AG10803 (cell line): ENCODE data around the gene EXOC4.
A peak's percentile ranks its signal among the peaks of the same experiment; 100 is the strongest.

Experiments used
- DNase-seq: peaks from one replicate; pipeline ENCODE4 v3.0.0; 2010; ENCODE audit warnings: low read depth
- H3K4me3 ChIP-seq: 2 replicates; pipeline ENCODE4 v1.5.1; 2011; ENCODE audit warnings: mild to moderate bottlenecking, low read length, control low read depth
- CTCF ChIP-seq: conservative IDR thresholded peaks from 2 replicates; pipeline ENCODE4 v1.5.1; 2011; ENCODE audit warnings: mild to moderate bottlenecking, low read length, control low read depth, inconsistent platforms

Gene EXOC4

DNA sequence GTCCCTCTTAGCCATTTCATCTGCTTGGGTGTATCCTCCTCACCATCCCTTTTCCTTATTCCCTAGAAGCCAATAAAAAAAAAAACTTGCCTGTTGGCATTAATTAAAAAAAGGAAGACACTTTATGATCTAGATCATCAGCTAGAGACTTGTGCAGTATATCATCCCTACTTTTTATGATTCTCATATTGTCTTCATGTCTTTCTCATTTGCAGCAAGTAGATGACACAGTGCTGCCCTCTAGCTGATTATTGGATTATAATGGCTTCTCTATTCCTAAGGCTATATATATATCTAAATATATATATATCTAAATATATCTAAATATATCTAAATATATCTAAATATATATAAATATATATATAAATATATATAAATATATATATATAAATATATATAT, 601.9 kb downstream of the EXOC4 start:
- peak; percentile 62 for TF ChIP-seq CTCF
- peak; percentile 72 for DNase-seq
- no peak overlapping the region for H3K4me3 ChIP-seq

DNA sequence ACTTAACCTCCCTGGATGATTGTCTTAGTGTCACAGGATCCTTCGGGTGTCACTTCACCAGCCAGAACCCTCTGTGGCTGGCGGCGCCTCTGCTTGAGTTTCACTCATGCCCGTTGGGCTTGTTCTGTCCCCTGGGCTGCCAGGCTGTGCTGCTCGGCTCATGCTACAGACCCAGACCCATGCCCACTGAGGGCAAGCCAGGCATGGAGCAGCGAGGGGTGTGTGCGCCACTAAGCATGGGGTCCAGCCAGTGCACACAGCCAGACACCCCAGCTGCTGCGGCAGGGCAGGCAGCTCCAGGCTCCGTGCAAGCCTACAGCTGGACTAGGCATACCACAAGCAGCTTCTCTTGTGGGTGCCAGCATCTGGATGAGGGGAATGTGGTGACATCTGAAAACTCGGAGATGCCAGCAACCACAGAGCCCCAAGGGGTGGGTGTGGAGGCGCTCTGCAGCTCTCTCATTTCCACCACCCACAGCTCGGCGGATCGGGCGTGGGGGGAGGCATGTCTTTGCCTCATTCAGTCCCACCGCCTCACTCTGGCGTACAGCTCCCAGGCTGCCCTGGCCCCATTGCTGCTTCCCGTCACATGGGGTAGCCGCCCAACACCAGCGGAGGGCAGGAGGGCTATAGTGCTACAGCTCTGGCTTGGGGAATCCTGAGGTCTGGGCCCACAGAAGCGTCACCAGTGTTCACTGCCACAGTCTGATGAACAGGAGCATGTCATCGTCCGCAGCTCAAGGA, 604.7 kb downstream of the EXOC4 start:
- peak; percentile 59 for DNase-seq
- H3K4me3 ChIP-seq: no peak overlapping the region

DNA sequence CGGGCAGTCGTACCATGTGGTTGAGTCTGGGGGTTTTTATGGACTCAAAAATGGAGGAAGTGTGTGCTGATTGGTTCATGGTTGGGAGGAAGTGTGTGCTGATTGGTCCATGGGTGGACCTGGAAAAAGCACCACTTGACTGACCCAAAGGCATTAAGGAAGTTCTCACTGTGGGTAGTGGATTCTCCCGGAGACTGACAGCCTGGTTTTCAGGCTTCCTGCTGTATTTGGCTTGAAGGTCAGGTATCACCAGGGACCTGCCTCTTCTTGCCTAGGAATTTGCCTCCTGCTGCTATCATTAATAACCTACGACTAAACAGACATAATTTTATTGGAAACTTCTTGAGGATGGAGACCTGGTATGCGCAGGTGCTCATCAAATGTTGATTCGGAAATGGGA, 605.4 kb downstream of the EXOC4 start:
- no peak overlapping the region for H3K4me3 ChIP-seq
- DNase-seq: no peak
- TF ChIP-seq CTCF: no peak

More for the DNA sequence above, 604.7 kb downstream of the EXOC4 start:
- no peak for TF ChIP-seq CTCF

GRCh38 chr7:133859231-133859630, 606.4 kb downstream of the EXOC4 start:
- TF ChIP-seq CTCF: no peak
- DNase-seq: no peak
- no peak overlapping the region for H3K4me3 ChIP-seq

GRCh38 chr7:133859871-133860450, 607.1 kb downstream of the EXOC4 start:
- no peak for TF ChIP-seq CTCF

DNA sequence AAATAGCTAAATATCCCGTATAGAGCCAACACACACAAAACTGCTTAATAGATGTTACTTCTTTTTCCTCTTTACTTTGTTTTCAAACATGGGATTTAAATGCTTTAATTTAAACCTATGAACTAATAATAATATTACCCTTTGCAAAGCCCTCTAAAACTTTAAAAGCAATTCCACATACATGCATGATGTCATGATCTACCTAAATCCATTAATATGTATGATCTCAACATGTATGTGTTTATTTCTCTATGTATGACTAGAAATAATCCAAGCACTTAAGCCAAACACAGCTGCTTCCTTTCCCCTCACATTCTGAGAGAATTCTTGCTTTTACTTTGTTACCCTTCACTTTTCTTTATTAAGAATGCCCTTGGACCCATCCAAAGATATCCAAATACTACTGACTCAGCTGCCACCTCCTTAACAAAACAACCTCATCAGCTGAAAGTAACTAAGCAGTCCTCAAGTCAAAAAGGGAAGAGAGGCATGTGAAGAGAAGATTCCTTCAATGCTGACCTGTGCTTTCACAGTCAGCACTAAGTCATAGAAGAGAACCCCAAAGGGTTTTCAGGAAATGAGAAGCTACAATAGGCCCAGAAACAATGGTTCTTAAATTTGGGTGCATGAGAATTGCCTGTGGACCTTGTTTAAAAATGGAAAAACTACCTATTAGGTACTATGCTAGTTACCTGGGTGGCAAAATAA, 607.9 kb downstream of the EXOC4 start:
- H3K4me3 ChIP-seq: no peak overlapping the region
- DNase-seq: no peak
- TF ChIP-seq CTCF: no peak

More at GRCh38 chr7:133859871-133860450, 607.1 kb downstream of the EXOC4 start:
- no peak overlapping the region for H3K4me3 ChIP-seq
- DNase-seq: peak; percentile 12
